Omental fat pad (tissue), 4 donors: ENCODE results near the gene COL6A2. TPM values are rescaled to one million over a fixed set of nuclear protein-coding genes. Genes with fewer than 3 reads are reported as not detected.
"Not testable (repeated sequence)": the region's sequence is repeated elsewhere in the genome, so short reads cannot be mapped to it uniquely, and the experiment has no call there.

Experiments
- ATAC-seq: fragments of 150-250 bp; one replicate; pipeline ENCODE4 v1.9.1; 2016; ENCODE audit warnings: mild to moderate bottlenecking, moderate library complexity; ENCODE audit not compliant: low FRiP score
- DNase-seq: peaks from one replicate; pipeline ENCODE4 v3.0.0-alpha.2; 2019; ENCODE audit warnings: low spot score
- small RNA-seq: library from RNA; depleted of rRNA; stranded (forward); fragments of <200 nt; gene quantifications from one replicate; pipeline ENCODE3, GENCODE V24; 2016
- total RNA-seq, 4 donors: library from RNA; depleted of rRNA; stranded (reverse); fragments of >200 nt; gene quantifications; one replicate each; pipeline ENCODE4 v1.1.0, GENCODE V29; 2016
- TF ChIP-seq, protein P1 (sequence below), 3 donors: fragments of 450-650 bp; IDR thresholded peaks; one replicate each; pipeline ENCODE4 v1.5.1; 2016 to 2017; ENCODE audit warnings: antibody characterized with exemption in 3 of 3, mild to moderate bottlenecking in 3 of 3, moderate library complexity in 2 of 3

The COL6A2 gene
- total RNA-seq, 4 donors from 2014 or later: 480 to 1,153 (median 616) TPM

DNA sequence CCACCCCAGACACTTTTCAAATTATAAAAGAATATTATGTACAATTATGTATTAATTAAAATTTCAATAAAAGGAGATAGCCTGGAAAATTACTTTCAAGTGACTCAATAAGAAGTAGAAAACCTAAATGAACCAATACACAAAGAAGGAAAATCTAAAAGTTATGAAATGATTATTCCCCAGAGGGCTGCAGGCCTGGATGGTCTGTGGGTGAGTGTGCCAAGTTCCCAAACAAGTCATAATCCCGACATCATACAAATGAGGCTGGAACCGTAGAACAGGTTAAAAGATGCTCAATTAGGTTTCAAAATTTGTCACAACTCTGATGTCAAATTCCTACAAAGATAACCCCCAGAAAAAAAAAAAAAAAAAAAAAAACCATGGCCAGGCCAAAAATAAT lies 73.7 kb downstream of the COL6A2 start:
- no peak for ATAC-seq
- DNase-seq: no peak
- TF ChIP-seq, protein P1, sequence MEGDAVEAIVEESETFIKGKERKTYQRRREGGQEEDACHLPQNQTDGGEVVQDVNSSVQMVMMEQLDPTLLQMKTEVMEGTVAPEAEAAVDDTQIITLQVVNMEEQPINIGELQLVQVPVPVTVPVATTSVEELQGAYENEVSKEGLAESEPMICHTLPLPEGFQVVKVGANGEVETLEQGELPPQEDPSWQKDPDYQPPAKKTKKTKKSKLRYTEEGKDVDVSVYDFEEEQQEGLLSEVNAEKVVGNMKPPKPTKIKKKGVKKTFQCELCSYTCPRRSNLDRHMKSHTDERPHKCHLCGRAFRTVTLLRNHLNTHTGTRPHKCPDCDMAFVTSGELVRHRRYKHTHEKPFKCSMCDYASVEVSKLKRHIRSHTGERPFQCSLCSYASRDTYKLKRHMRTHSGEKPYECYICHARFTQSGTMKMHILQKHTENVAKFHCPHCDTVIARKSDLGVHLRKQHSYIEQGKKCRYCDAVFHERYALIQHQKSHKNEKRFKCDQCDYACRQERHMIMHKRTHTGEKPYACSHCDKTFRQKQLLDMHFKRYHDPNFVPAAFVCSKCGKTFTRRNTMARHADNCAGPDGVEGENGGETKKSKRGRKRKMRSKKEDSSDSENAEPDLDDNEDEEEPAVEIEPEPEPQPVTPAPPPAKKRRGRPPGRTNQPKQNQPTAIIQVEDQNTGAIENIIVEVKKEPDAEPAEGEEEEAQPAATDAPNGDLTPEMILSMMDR (IDR thresholded peaks at IDR 0.05): no peak

DNA sequence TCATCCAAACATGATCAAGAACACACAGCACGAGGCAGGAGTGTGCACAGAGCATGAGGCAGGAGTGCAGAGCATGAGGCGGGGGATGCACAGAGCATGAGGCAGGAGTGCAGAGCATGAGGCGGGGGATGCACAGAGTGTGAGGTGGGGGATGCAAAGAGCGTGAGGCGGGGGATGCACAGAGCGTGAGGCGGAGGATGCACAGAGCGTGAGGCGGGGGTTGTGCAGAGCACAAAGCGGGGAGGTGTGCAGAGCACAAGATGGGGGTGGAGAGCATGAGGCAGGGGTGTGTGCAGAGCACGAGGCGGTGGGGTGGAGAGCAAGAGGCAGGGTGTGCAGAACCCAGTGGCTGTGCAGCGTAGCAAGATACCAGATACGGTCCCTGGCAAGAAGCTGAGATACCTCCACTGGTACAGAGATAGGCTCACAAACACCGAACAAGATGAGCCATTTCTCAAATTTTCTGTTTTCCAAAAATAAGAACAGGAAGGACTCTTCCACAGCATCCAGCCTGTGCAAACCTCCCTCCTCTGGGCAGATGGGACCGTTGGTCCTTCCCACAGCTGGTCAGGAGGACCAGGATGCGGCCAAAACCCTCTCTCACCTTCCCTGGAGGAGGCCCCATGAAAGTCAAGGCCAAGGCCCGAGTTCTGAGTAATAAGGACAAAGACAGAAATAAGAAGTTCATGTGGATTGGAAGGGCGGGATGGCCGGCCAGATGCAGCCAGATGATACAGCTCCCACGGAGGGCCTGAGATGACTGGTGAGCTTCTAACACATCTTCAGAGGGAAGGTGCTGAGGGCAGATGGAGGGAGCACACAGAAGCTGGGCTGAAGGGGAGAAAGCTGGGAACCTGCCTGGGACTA lies 74.3 kb downstream of the COL6A2 start:
- TF ChIP-seq, protein P1 (IDR thresholded peaks at IDR 0.05): no peak
- DNase-seq: peak; percentile 6
- no peak for ATAC-seq

DNA sequence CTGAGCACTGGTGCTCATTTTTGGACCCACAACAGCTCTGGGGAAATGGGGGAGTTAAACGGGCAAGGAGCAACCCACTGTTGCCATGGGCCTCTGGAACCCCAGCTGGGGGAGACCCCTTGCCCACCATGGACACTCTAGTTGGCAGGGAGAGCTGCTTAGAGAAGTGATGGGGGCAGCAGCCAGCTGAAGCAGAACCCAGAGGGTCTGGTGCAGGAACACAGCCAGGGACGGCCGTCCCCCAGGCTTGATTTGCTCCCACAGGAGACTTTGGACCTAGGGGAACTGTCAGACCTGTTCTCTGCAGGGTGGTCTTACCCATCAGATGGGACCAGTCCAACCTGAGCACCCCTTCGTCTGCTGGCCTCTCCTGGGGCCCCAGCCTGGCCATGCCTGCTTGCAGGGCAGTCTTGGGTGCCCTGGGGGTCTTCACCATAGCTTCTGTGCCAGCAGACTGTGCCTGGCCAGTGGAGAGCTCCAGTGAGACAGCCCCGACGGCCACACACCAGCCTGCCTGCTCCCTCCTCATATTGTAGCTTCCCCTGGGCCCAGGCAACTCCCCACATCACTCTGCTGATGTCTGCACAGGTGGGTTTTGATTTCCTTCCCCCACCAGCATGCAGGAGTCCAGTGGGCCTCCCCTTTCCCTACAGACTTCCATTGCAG lies 75.1 kb downstream of the COL6A2 start:
- no peak for ATAC-seq
- TF ChIP-seq, protein P1 (IDR thresholded peaks at IDR 0.05): no peak
- peak; percentile 5 for DNase-seq

DNA sequence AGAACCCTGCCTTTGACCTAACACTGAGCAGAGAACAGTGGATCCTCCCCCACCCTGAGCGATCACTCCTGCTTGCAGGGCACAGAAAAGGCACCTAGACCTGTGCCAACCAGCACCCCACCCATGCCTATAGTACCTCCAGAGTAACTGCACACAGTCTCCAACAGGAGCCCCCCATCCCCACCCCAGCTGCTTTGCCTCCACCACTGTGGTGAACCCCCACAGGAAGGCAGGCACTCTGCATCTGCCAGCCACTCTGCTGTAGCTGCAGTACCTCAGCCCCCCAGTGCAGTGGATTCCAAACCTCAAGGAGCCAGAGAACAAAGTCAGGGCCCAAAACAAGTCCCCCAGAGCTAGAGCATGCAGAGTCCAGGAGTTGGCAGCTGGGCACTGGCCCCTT lies 75.7 kb downstream of the COL6A2 start:
- TF ChIP-seq, protein P1 (IDR thresholded peaks at IDR 0.05): no peak
- ATAC-seq: no peak
- DNase-seq: no peak

DNA sequence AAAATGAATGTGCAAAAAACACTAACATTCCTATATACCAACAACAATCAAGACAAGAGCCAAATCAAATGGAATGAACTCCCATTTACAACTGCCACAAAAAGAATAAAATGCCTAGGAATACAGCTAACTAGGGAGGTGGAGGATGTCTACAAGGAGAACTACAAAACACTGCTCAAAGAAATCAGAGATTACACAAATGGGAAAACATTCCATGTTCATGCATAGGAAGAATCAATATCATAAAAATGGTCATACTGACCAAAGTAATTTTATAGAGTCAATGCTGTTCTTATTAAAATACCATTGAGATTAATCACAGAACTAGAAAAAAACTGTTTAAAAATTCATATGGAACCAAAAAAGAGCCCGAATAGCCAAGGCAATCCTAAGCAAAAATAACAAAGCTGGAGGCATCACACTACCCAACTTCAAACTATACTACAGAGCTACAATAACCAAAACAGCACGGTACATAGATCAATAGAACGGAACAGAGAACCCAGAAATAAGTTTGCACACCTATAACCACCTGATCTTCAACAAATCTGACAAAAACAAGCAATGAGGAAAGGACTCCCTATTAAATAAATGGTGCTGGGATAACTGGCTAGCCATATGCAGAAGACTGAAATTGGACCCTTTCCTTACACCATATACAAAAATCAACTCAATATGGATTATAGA lies 78.7 kb downstream of the COL6A2 start:
- not testable (repeated sequence) for DNase-seq, ATAC-seq

DNA sequence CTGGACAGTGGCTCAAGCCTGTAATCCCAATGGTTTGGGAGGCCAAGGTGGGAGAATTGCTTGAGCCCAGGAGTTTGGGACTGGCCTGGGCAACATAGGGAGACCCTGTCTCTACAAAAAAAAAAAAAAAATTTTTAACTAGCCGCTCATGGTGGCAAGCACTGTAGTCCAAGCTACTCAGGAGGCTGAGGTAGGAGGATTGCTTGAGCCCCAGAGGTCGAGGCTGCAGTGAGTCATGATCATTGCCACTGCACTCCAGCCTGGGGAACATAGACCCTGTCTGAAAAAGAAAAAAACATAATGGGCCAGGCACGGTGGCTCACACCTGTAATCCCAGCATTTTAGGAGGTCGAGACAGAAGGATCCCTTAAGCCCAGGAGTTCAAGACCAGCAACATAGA lies 81.0 kb downstream of the COL6A2 start:
- DNase-seq (peak; percentile 13), ATAC-seq (no peak)
- TF ChIP-seq, protein P1 (IDR thresholded peaks at IDR 0.05): no peak

Small RNA genes lying within 50 kb of the gene (small RNA-seq; reads per million reads assigned to genes)
- gene PSMA6P3: not detected

Other genes with a start within 250 kb of the COL6A2 start
- 1,000 to 10,000 TPM in 1 of 4 donors, 100 to 1,000 TPM in 3; 410 to 1,024 (median 521) TPM for gene COL6A1, start 116.3 kb upstream of the COL6A2 start, total RNA-seq
- not detected for gene FTCD, start 57.5 kb downstream of the COL6A2 start, total RNA-seq
- 1 to 10 TPM in 3 of 4 donors, under 1 TPM in 1; 0.96 to 8.0 (median 2.8) TPM for gene SPATC1L, start 86.3 kb downstream of the COL6A2 start, total RNA-seq
- gene LSS, start 130.7 kb downstream of the COL6A2 start, total RNA-seq: 100 to 1,000 TPM in 2 of 4 donors, 10 to 100 TPM in 2; 94.8 to 122 (median 108) TPM
- 100 to 1,000 TPM in 1 of 4 donors, 10 to 100 TPM in 3; 63.8 to 129 (median 76.6) TPM for gene MCM3AP, start 187.5 kb downstream of the COL6A2 start, total RNA-seq
- 10 to 100 TPM in 1 of 4 donors, 1 to 10 TPM in 3; 5.4 to 12.7 (median 9.3) TPM for gene YBEY, start 188.2 kb downstream of the COL6A2 start, total RNA-seq
- 1 to 10 TPM in 2 of 4 donors, under 1 TPM in 2; 0.44 to 2.4 (median 0.91) TPM for gene C21orf58, start 225.8 kb downstream of the COL6A2 start, total RNA-seq
- gene PCNT, start 226.0 kb downstream of the COL6A2 start, total RNA-seq: 10 to 100 TPM; 23.0 to 51.7 (median 24.4) TPM